Natural killer cell treated with Interleukin-12 subunit alpha and Interleukin-12 subunit beta and Interleukin-15 and Interleukin-18, amount 100 ng/mL, for 72 hours (primary cell): ENCODE results near the gene VPS13D. TPM values are rescaled to one million over a fixed set of nuclear protein-coding genes. Genes with fewer than 3 reads are reported as not detected.

Experiments
- ATAC-seq, 2 donors: fragments of 150-1000 bp; cut with Tn5 transposase in 1 of 2; sonication (Bioruptor Pico), chemical (Tn5 transposase) in 1 of 2; 2 replicates each; pipeline ENCODE4 v1.10.0; 2021
- DNase-seq: peaks from one replicate; pipeline ENCODE4 v3.0.0; 2022; ENCODE audit warnings: low spot score
- H3K27ac Mint-ChIP-seq, 2 donors: 1 replicate in 1 of 2; 2 replicates in 1 of 2; pipeline ENCODE4 v1.8.0; 2022; ENCODE audit warnings: mixed read lengths in 2 of 2, mild to moderate bottlenecking in 1 of 2, moderate library complexity in 1 of 2
- H3K27me3 Mint-ChIP-seq, 2 donors: 1 replicate in 1 of 2; 2 replicates in 1 of 2; pipeline ENCODE4 v1.8.0; 2022; ENCODE audit warnings: mixed read lengths in 2 of 2
- H3K36me3 Mint-ChIP-seq: one replicate; pipeline ENCODE4 v1.8.0; 2022; ENCODE audit warnings: mixed read lengths
- H3K4me1 Mint-ChIP-seq, 2 donors: 1 replicate in 1 of 2; 2 replicates in 1 of 2; pipeline ENCODE4 v1.8.0; 2022; ENCODE audit warnings: low read depth in 2 of 2, mixed read lengths in 2 of 2, mild to moderate bottlenecking in 1 of 2
- H3K4me3 Mint-ChIP-seq: one replicate; pipeline ENCODE4 v1.8.0; 2022; ENCODE audit warnings: mixed read lengths
- H3K9me3 Mint-ChIP-seq: 2 replicates; pipeline ENCODE4 v1.8.0; 2022; ENCODE audit warnings: mixed read lengths
- total RNA-seq, 2 donors: library from RNA; stranded (reverse); gene quantifications; one replicate each; pipeline ENCODE4 v1.2.3, GENCODE V29; 2022

VPS13D gene
- total RNA-seq, 2 donors from 2014 or later = 41.8 to 71.7 TPM

GRCh38 chr1:12491656-12492055, 261.8 kb downstream of the VPS13D start:
- H3K4me3 Mint-ChIP-seq = no peak overlapping the region
- DNase-seq (no peak), ATAC-seq (no peak)
- H3K27ac Mint-ChIP-seq = no peak overlapping the region
- H3K27me3 Mint-ChIP-seq = no peaks in the 10 kb centered on the region
- peaks cover 0 to 9% of the 10 kb centered on the region in 2 donors for H3K4me1 Mint-ChIP-seq
- peaks cover 5% of the 10 kb centered on the region for H3K36me3 Mint-ChIP-seq
- no peaks in the 10 kb centered on the region for H3K9me3 Mint-ChIP-seq

GRCh38 chr1:12495725-12496124, 265.9 kb downstream of the VPS13D start:
- Mint-ChIP-seq H3K27ac (peak overlapping the region in 1 of 2 donors; percentile 66), H3K4me1 (peaks cover 0 to 5% of the 10 kb centered on the region in 2 donors), H3K4me3 (no peak overlapping the region), H3K27me3 (no peaks in the 10 kb centered on the region), H3K36me3 (peaks cover 19% of the 10 kb centered on the region), H3K9me3 (no peaks in the 10 kb centered on the region)
- ATAC-seq (no peak), DNase-seq (no peak)

DNA sequence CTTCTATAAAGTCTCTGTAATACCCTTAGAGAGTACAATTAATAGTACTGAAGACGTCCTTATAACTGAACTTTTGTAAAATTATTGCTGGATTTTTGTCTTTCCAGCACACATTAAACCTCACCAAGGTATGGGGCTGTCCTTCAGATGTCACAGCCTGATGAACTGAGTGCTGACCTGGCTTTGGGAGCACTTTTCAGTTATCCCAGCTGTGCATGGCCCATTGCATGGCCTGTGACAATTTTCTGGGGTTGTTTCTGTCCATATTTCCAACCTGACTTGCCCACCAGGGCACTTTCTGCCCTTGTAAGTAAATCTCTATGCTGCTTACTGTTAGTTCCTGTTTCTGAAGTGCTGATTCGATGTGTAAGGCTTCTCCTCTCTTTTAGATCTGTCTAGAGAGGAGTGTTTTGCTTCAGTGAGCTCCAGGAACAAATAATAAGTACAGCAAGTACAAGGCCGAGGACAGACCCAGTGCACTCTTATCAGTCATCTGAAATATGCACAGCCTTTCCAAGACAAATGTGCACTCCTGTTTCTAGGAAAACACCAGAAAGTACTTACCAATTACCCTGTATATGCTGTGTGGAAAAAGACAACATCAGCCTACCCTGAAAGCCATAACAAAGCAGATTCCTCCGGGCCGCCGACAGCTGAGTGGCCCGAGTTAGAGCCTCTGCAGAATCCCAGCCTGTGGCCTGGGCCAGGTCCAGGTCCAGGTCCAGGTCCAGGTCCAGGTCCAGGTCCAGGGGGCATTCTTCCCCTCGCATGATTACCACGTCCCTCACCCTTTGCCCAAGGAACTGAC, 266.5 kb downstream of the VPS13D start:
- no peak overlapping the region for H3K4me3 Mint-ChIP-seq
- peaks cover 19% of the 10 kb centered on the region for H3K36me3 Mint-ChIP-seq
- H3K4me1 Mint-ChIP-seq = peaks cover 0 to 5% of the 10 kb centered on the region in 2 donors

DNA sequence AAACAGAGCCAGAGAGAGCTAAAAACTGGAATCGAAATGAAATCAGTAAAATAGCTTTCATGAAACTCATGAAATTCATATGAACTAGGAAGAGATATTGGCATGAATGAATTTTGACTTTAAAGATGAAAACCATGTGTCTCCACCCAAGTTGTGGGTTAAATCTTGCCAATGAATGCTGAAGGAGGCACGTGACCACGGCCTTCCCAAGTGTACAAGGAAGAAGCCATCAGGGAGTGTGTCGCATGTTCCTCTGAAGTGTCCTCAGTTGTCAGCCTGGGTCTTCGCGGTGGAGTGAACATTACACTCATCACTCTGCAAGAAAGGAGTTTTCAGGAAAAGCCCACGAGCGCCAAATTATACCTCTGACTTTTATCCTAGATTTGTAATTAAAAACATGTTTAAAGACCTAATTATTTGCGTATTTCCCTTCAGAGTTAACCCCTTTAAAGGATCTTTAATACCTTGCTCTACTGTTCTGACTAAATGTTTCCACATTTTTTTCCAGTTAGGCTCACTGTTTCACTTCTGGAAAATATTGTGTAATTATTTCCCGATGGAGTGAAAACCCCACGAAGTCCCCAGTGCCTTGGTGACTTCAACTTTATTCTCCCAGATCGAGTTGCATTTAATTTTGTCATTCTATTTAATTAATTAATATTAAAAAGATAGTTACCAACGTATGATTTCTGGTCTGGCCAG, 269.9 kb downstream of the VPS13D start:
- Mint-ChIP-seq H3K4me3 (no peak overlapping the region), H3K36me3 (peaks cover 15% of the 10 kb centered on the region), H3K9me3 (no peaks in the 10 kb centered on the region), H3K4me1 (peaks cover 18 to 19% of the 10 kb centered on the region in 2 donors), H3K27me3 (no peaks in the 10 kb centered on the region), H3K27ac (no peak overlapping the region)
- DNase-seq (no peak), ATAC-seq (no peak)

More for the DNA sequence above, 266.5 kb downstream of the VPS13D start:
- Mint-ChIP-seq H3K27ac (no peak overlapping the region), H3K9me3 (no peaks in the 10 kb centered on the region), H3K27me3 (no peaks in the 10 kb centered on the region)
- ATAC-seq = no peak
- no peak for DNase-seq

DNA sequence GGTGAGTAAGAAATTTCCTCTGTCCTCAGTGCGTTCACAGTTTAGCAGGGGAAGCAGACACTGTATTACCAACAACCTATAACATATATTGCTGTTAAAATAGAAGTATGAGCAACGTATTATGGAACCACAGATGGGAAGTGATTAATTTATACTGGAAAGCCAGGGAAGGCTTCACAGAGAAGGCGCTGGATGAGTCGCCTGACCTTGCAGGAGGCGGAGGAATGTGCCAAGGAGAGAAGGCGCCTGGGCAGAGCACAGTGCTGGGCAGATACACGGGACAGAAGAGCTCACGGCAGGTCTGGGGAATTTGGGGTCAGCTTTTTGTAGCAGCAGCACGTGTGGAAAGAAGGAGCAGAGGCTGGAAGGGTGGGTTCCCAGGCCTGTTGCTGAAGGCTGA, 271.8 kb downstream of the VPS13D start:
- Mint-ChIP-seq H3K9me3 (no peaks in the 10 kb centered on the region), H3K27ac (peak overlapping the region; percentile 75 to 79), H3K4me1 (peaks cover 19 to 21% of the 10 kb centered on the region in 2 donors), H3K4me3 (no peak overlapping the region), H3K27me3 (no peaks in the 10 kb centered on the region), H3K36me3 (peaks cover 19% of the 10 kb centered on the region)
- no peak for ATAC-seq
- no peak for DNase-seq

- DNase-seq (no peak), ATAC-seq (peak; percentile 53 to 75)
- Mint-ChIP-seq H3K36me3 (peaks cover 14% of the 10 kb centered on the region), H3K4me1 (peaks cover 19 to 21% of the 10 kb centered on the region in 2 donors), H3K27me3 (no peaks in the 10 kb centered on the region), H3K4me3 (no peak overlapping the region), H3K27ac (peak overlapping the region; percentile 75 to 79), H3K9me3 (no peaks in the 10 kb centered on the region)
Measured at GRCh38 chr1:12502336-12503109, 272.7 kb downstream of the VPS13D start.

DNA sequence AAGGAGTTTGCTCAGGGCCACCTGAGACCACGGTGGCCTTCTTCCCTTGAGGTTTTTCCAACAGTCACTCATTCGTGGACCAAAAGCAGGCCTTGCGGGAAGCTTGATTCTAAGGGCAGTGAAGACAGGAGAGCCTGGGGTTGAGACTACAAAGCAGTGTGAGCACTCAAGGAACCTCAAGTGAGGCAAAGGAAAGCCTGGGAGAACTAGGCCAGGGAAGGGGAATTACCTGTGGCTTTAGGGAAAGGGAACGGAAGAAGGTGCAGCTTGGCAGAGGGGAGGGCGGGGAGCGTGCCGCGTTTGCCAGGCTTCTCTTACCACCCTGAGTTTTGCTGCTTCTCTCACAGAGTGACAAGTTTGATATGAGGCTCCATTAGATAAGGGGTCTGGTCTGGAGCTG, 273.9 kb downstream of the VPS13D start:
- Mint-ChIP-seq H3K4me3 (no peak overlapping the region), H3K27me3 (no peaks in the 10 kb centered on the region), H3K36me3 (peaks cover 4% of the 10 kb centered on the region), H3K4me1 (peaks cover 19 to 21% of the 10 kb centered on the region in 2 donors), H3K9me3 (no peaks in the 10 kb centered on the region), H3K27ac (peak overlapping the region in 1 of 2 donors; percentile 79)
- DNase-seq (no peak), ATAC-seq (no peak)

DNA sequence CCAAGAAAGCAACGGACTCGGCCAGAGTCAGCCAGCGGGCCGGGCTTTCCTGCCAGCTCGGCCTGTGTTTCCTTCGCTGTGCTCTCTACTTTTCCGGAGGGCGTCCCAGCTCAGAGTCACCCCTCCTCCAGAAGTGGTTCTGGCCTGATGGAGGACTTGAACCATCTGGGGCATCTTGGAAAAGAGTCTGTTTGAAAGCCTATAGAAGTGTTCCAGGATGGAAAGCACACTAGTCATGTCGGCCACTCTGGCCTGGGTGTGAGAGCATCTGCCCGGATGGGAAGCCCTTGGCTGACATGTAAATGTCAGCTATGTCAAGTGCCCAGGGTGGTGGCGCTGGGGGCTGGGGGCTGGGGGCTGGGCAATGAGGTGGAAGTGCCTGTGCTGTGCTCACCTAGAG, 274.8 kb downstream of the VPS13D start:
- DNase-seq (no peak), ATAC-seq (no peak)
- Mint-ChIP-seq H3K27ac (no peak overlapping the region), H3K9me3 (no peaks in the 10 kb centered on the region), H3K27me3 (no peaks in the 10 kb centered on the region), H3K36me3 (peaks cover 4% of the 10 kb centered on the region), H3K4me3 (no peak overlapping the region), H3K4me1 (peaks cover 22% of the 10 kb centered on the region in 2 donors)

- no peak for DNase-seq
- H3K9me3 Mint-ChIP-seq = no peaks in the 10 kb centered on the region
- peaks cover 28% of the 10 kb centered on the region in 2 donors for H3K4me1 Mint-ChIP-seq
- no peaks in the 10 kb centered on the region for H3K27me3 Mint-ChIP-seq
- peaks cover 4% of the 10 kb centered on the region for H3K36me3 Mint-ChIP-seq
- peak overlapping the region in 1 of 2 donors; percentile 36 for H3K27ac Mint-ChIP-seq
- H3K4me3 Mint-ChIP-seq = no peak overlapping the region
- no peak for ATAC-seq
Measured at GRCh38 chr1:12505231-12505630, 275.4 kb downstream of the VPS13D start.

DNA sequence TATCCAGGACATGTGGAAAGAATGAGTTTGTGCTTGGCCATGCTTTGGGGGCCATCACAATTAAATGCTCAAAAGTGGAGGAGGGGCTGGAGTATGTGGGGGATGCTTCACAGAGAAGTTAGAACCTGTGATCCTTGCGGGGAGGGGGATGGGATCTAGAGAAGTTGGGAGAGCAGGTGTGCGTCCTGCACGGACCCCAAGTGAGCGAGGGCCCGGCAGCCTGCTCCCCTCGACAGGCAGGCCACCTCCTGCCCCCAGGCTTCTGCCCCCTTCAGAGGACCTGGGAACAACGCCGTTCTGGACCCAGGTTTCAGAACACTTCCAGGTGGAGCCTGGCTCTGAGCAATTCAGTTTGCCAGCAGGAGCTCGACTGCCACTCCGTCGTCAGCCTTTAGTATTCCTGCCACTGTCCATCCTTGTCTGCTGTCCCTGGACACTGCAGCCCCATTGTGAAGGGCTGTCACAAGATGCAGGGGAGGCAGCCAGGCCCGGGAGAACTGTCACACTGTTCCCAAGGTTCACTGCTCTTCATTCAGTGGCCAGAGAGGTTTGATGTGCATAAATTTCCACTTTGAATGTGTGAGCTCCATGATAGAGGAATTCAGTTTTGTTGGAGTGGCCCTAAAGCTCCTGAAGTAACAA, 275.9 kb downstream of the VPS13D start:
- H3K4me3 Mint-ChIP-seq = no peak overlapping the region
- H3K4me1 Mint-ChIP-seq = peaks cover 34% of the 10 kb centered on the region in 2 donors
- DNase-seq (no peak), ATAC-seq (no peak)
- H3K27ac Mint-ChIP-seq = peak overlapping the region in 1 of 2 donors; percentile 36
- no peaks in the 10 kb centered on the region for H3K27me3 Mint-ChIP-seq
- H3K9me3 Mint-ChIP-seq = no peaks in the 10 kb centered on the region
- H3K36me3 Mint-ChIP-seq = peaks cover 8% of the 10 kb centered on the region

DNA sequence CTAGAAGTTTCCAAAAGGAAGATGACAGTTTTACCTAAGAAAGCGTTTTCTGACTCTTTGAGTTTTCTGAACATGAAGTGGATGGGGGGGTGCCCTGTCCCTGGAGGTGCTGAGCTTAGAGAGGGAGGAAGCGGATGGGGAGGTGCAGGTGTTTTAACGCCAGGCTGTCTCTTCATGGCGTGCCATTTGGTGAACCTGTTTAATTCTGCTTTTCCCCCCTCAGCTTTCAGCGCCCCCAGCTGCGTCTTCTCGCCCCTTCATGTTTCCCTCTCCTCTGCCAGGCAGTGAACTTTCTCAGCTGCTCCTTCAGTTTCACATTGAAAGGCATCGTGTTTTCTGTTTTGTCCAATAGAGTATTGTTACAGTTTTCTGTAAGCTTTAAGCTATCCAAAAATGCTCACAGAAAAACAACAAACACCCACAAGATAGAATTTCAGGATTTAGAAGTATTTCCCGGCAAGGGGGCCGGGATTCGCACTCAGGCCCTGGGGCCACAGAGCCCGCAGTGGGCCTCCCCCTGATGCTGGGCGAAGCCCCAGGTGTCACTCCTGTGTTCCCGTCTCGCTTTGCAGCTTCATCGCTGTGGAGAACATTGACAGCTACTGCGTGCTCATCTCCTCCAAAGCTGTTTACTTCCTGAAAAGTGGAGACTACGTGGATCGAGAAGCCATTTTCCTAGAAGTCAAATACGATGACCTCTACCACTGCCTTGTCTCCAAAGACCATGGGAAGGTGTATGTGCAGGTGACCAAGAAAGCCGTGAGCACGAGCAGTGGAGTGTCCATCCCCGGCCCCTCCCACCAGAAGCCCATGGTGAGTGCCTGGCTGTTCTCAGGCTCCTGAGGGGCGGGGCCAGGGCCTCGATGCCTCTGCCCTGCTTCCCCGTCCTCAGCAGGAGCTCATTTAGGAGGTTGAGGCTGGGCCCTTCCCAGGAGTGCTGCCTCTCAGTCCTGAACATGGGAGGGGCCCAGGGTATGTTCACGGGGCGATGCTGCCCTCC, 276.8 kb downstream of the VPS13D start:
- Mint-ChIP-seq H3K9me3 (no peaks in the 10 kb centered on the region), H3K36me3 (peaks cover 8% of the 10 kb centered on the region), H3K27ac (no peak overlapping the region), H3K27me3 (no peaks in the 10 kb centered on the region), H3K4me3 (no peak overlapping the region), H3K4me1 (peaks cover 37% of the 10 kb centered on the region in 2 donors)
- ATAC-seq (no peak), DNase-seq (no peak)

GRCh38 chr1:12507631-12508030, 277.8 kb downstream of the VPS13D start:
- no peak overlapping the region for H3K27ac Mint-ChIP-seq
- H3K4me3 Mint-ChIP-seq = no peak overlapping the region
- ATAC-seq = no peak
- no peaks in the 10 kb centered on the region for H3K27me3 Mint-ChIP-seq
- no peak for DNase-seq
- no peaks in the 10 kb centered on the region for H3K9me3 Mint-ChIP-seq
- peaks cover 8% of the 10 kb centered on the region for H3K36me3 Mint-ChIP-seq
- peaks cover 27 to 32% of the 10 kb centered on the region in 2 donors for H3K4me1 Mint-ChIP-seq
